Esophagus squamous epithelium (tissue), 5 donors: ENCODE data around the gene SCAANT1. TPM values are rescaled to one million over a fixed set of nuclear protein-coding genes. Genes with fewer than 3 reads are reported as not detected.

Experiments used
- DNase-seq: peaks from one replicate; lab custom pipeline; 2025; lab: John Stamatoyannopoulos, UW
- H3K27ac ChIP-seq, 4 donors: fragments of 200-600 bp; sonication (generic); one replicate each; pipeline ENCODE4 v1.5.1; 2016 to 2019; ENCODE audit warnings: mild to moderate bottlenecking in 1 of 4
- H3K27me3 ChIP-seq, 4 donors: fragments of 200-600 bp; sonication (generic); 1 replicate in 3 of 4; 2 replicates in 1 of 4; pipeline versions ENCODE4 v1.5.1 to v1.6.0; 2017 to 2021; ENCODE audit warnings: antibody characterized with exemption in 1 of 4
- H3K36me3 ChIP-seq, 3 donors: fragments of 200-600 bp; sonication (generic); one replicate each; pipeline ENCODE4 v1.5.1; 2016 to 2019
- H3K4me1 ChIP-seq, 3 donors: fragments of 200-600 bp; sonication (generic); one replicate each; pipeline ENCODE4 v1.5.1; 2017 to 2019
- H3K4me3 ChIP-seq, 4 donors: fragments of 200-600 bp; sonication (generic); 1 replicate in 3 of 4; 2 replicates in 1 of 4; pipeline ENCODE4 v1.5.1; 2016 to 2019; ENCODE audit warnings: mild to moderate bottlenecking in 2 of 4, moderate library complexity in 1 of 4
- H3K9me3 ChIP-seq, 3 donors: fragments of 200-600 bp; sonication (generic); one replicate each; pipeline ENCODE4 v1.5.1; 2016 to 2019
- CTCF ChIP-seq, 6 experiments: fragments of 450-650 bp in 4 of 6; fragments of 200-600 bp in 2 of 6; sonication (generic) in 2 of 6; IDR thresholded peaks; one replicate each; pipeline ENCODE4 v1.5.1; 2016 to 2019; ENCODE audit warnings: antibody characterized with exemption in 6 of 6, mild to moderate bottlenecking in 4 of 6, moderate library complexity in 4 of 6
- POLR2A ChIP-seq, 4 donors: fragments of 450-650 bp; IDR thresholded peaks; one replicate each; pipeline ENCODE4 v1.6.1; 2017; ENCODE audit warnings: antibody characterized with exemption in 4 of 4, mild to moderate bottlenecking in 4 of 4, moderate library complexity in 3 of 4
- WGBS, 2 donors: methylation state at CpG; one replicate each; pipeline ENCODE4 v1.1.5; 2018; 5-methylcytosine and 5-hydroxymethylcytosine counted together
- intact Hi-C: fragments of 100-400 bp; cut with DNase I; formaldehyde crosslinking; loops from one replicate; pipeline ENCODE4 v1.15.0; 2022
- total RNA-seq, 4 donors: library from RNA; depleted of rRNA; stranded (reverse); fragments of >200 nt; gene quantifications; one replicate each; pipeline ENCODE4 v1.1.0, GENCODE V29; 2016
- donor health status: DM: yes; HTN: yes; CAD: no.

The SCAANT1 gene
- not detected for total RNA-seq

GRCh38 chr3:63911873-63912767 is at the start of gene SCAANT1:
Gene SCAANT1, minus strand, starts transcription at chr3:63912383.
- peaks cover 13 to 42% (median 21%) of the 10 kb centered on the region in 3 donors for H3K4me1 ChIP-seq
- DNase-seq = peak; percentile 61
- H3K27me3 ChIP-seq = no peaks in the 10 kb centered on the region
- H3K27ac ChIP-seq = peak within 1 kb of the TSS; percentile 91 to 100 (median 100)
- peak in 4 of 6 experiments; percentile 5 to 23 (median 17) for TF ChIP-seq CTCF (IDR thresholded peaks at IDR 0.05)
- peak in 3 of 4 donors; percentile 35 to 71 (median 70) for TF ChIP-seq POLR2A (IDR thresholded peaks at IDR 0.05)
- H3K9me3 ChIP-seq = no peaks in the 10 kb centered on the region
- peaks cover 0 to 23% (median 5%) of the 10 kb centered on the region in 3 donors for H3K36me3 ChIP-seq
- peak within 1 kb of the TSS; percentile 72 to 97 (median 94) for H3K4me3 ChIP-seq
- WGBS, 2 donors = 3% methylated on average over 14 of the region's 115 CpGs; no CpG with 5 or more reads in 1 of the 2 donors
- intact Hi-C loops = loop anchor here (10.0 kb wide), 1 partner anchor 83 kb away; no protein-coding TSS in a partner anchor

- intact Hi-C loops = no loop called here
- TF ChIP-seq CTCF (IDR thresholded peaks at IDR 0.05) (peak; percentile 52 to 77 (median 63)), POLR2A (IDR thresholded peaks at IDR 0.05) (no peak)
- Histone ChIP-seq H3K9me3 (no peaks in the 10 kb centered on the region), H3K36me3 (peaks cover 0 to 8% (median 0%) of the 10 kb centered on the region in 3 donors), H3K27ac (peak overlapping the region in 1 of 4 donors; percentile 55), H3K4me3 (no peak overlapping the region), H3K4me1 (peaks cover 7 to 57% (median 19%) of the 10 kb centered on the region in 3 donors), H3K27me3 (no peaks in the 10 kb centered on the region)
- 10 to 11% methylated on average over 2 of the region's 2 CpGs for WGBS, 2 donors
- DNase-seq = no peak
Measured at GRCh38 chr3:63961891-63962290, 49.7 kb upstream of the SCAANT1 start.

GRCh38 chr3:63960048-63960711 is 48.0 kb upstream of the SCAANT1 start:
- TF ChIP-seq CTCF (IDR thresholded peaks at IDR 0.05) (no peak), POLR2A (IDR thresholded peaks at IDR 0.05) (no peak)
- no peaks in the 10 kb centered on the region for H3K27me3 ChIP-seq
- peaks cover 7 to 47% (median 14%) of the 10 kb centered on the region in 3 donors for H3K4me1 ChIP-seq
- 6 to 23% methylated on average over 6 of the region's 6 CpGs for WGBS, 2 donors
- H3K27ac ChIP-seq = peak overlapping the region; percentile 20 to 62 (median 58)
- no peak for DNase-seq
- intact Hi-C loops = no loop called here
- H3K36me3 ChIP-seq = peaks cover 0 to 16% (median 0%) of the 10 kb centered on the region in 3 donors
- no peaks in the 10 kb centered on the region for H3K9me3 ChIP-seq
- H3K4me3 ChIP-seq = peak overlapping the region; percentile 12 to 56 (median 33)

GRCh38 chr3:63959146-63959545 is 47.0 kb upstream of the SCAANT1 start:
- Histone ChIP-seq H3K27ac (no peak overlapping the region), H3K4me3 (no peak overlapping the region), H3K27me3 (no peaks in the 10 kb centered on the region), H3K4me1 (peaks cover 7 to 38% (median 10%) of the 10 kb centered on the region in 3 donors), H3K36me3 (peaks cover 0 to 19% (median 0%) of the 10 kb centered on the region in 3 donors), H3K9me3 (no peaks in the 10 kb centered on the region)
- no peak for TF ChIP-seq POLR2A (IDR thresholded peaks at IDR 0.05)
- TF ChIP-seq CTCF (IDR thresholded peaks at IDR 0.05) = no peak
- DNase-seq = no peak
- intact Hi-C loops = no loop called here
- WGBS, 2 donors = 50 to 51% methylated on average over 3 of the region's 3 CpGs
